Muscle of arm (tissue), 14 donors: ENCODE data around the gene GLYATL2. TPM values are rescaled to one million over a fixed set of nuclear protein-coding genes. Genes with fewer than 3 reads are reported as not detected.

Experiments
- DNase-seq: peaks from one replicate; pipeline ENCODE4 v3.0.0-alpha.2; 2013
- long read RNA-seq, 11 donors: transcript quantifications; one replicate each; lab custom pipeline, GENCODE V29; 2026
- polyA plus RNA-seq, 12 donors: library from polyadenylated mRNA; unstranded; fragments of 120-200 nt; gene quantifications; one replicate each; pipeline ENCODE4 v1.2.1, GENCODE V29; 2013; ENCODE audit not compliant: insufficient read length in 12 of 12

The GLYATL2 gene, protein sequence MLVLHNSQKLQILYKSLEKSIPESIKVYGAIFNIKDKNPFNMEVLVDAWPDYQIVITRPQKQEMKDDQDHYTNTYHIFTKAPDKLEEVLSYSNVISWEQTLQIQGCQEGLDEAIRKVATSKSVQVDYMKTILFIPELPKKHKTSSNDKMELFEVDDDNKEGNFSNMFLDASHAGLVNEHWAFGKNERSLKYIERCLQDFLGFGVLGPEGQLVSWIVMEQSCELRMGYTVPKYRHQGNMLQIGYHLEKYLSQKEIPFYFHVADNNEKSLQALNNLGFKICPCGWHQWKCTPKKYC
- 1 to 10 TPM in 8 of 12 donors, under 1 TPM in 2, not detected in 2; 0.74 to 3.4 (median 1.5) TPM for polyA plus RNA-seq
- long read RNA-seq, donor 1 = 0 reads
- long read RNA-seq, donor 2 = 0 reads
- long read RNA-seq, donor 3 = 0 reads
- long read RNA-seq, donor 4 = 0 reads
- long read RNA-seq, donor 5 = 0 reads
- long read RNA-seq, donor 6 = 0 reads
- long read RNA-seq, donor 7 = 0 reads
- long read RNA-seq, donor 8 = 0 reads
- long read RNA-seq, donor 9 = 0 reads
- long read RNA-seq, donor 10 = 0 reads
- long read RNA-seq, donor 11 = 0 reads

DNA sequence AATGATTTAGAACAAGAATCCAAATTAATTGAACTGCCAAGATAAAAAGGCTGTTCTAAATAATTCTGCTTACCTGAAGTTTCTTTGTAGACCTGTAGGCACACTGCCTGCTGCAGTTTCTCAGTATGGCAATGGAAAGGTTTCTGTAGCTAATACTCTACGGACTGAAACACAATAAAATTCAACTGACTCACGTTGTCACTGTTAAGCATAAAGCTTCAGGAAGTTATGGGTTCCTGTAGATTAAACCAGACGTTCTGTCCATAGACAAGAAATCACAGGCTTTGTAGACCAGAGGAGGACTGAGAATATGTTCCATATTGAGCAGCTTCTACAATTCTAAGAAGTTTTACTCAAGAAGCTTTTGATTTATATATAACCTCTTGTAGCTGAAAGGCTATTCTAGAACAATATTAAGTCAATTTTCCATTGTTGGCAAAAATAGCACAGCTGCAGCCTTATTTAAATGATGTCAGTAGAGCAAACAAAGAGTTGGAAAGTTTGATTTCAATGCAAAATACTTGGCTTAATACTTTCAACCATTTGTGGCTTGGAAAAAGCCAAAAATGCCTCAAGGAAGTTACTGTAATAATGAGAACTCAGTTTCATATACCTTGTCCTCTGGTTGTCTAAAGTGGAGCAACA, at the start of gene GLYATL2:
Gene GLYATL2, minus strand, starts transcription at position 344 of the 645 bp plus-strand sequence. CDS start 5,092 bp downstream, outside the sequence.
- peak; percentile 10 for DNase-seq

DNA sequence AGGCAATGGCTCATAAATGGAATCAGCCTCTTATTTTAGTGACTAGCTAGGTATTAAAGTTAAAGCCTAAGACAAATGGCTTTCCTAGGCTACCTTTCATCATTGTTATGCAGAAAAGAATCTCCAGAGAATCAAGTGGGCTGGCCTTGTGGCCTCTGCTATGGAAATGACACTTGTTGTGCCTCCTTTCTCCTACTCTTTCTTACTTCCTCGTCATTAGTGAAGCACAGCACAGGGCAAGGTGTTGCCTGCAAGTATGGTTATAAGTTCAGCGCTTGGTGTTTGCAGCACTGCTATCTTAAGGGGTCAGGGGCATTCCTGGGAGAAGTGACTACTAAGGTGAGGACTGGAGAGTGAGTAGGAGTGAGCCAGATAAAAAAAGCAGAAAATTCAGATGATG, 49.4 kb upstream of the GLYATL2 start:
- DNase-seq = no peak

DNA sequence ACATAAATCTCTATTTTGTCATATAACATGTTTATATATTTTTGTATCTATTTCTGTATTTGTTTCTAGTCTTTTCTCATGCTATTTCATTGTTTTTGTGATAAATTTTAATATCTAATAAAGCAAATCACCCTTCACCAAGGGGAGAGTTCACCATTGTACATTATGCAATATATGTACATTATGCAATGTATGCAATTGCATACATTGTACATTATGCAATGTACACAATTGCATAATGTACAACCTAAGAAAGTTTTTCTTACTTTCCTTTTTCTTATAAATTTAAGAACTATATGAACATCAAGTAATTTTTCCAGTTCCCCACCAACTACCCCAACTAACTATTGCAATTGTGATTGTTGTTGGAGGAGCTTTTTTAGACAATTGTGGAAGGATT, 44.1 kb upstream of the GLYATL2 start:
- no peak for DNase-seq

DNA sequence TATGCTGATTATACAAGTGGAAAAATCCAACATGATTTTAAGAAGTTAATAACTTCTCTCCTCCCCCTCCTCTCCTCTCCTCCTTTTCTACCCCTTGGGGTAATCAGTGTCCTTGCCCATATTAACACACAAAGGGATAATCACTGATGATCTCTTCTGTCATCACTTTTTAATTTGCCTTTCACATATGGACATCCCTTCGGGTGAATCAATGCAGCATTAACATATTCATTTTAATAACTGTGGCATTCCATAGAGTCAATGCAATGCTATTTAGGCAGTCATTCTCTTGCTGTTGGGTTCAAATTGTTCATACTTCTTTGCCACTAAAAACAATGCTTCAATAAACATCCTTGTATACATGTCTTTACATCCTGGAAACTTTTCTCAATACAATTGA, 42.9 kb upstream of the GLYATL2 start:
- DNase-seq = no peak

DNA sequence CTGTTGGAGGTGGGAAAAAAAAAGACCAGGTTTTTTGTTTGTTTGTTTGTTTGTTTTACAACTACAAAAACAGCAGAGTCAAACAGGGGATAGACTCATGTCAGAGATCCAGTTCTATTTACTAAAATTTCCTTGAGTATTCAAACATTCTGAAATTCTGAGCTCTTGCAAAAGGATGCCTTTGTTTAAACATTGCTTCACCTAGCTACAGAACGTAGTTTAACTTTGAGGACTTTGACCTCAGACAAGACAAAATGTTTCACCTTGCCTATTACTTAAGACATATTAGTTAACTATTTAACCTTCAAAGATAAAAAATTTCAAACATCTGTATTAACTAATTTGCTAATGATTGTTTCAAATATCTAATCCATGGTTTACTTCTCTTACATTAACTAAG, 36.1 kb upstream of the GLYATL2 start:
- DNase-seq = no peak

DNA sequence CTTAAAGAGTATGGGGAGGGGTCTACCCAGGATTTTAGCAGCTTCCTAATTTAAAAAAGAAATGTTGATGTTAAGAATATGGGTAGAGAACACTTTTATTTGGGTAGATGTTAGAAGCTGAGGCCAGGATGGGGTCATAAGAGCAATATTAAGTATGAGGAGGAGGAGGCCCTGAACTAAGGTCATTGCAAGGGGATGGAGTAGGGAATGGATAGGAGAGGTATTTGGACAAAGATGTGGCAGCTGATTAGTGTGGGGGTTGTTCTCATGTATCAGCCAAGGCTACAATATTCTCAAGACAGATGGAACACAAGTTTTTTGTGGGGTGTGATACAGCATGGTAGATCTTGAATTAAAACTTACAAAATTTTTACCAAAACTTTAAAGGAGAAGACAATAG, 35.7 kb upstream of the GLYATL2 start:
- DNase-seq = no peak

DNA sequence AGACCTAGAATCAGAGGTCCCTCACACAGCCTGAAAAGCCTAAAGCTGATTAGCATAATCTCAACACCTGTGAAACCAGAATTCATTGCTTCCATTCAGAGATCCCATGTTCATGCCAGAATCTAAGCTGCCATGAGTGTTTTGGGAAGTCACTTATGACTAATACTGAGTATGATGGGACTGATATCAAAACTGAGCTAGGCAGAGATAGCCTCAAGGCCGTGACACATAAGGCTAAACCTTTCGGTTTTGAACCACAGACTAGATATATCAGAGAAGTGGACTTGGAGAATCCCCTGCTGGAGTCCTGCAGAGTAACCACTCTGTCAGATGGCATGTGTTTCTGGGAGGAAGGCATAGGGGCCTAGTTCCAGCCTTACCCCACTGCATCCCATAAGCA, 23.1 kb upstream of the GLYATL2 start:
- no peak for DNase-seq

DNA sequence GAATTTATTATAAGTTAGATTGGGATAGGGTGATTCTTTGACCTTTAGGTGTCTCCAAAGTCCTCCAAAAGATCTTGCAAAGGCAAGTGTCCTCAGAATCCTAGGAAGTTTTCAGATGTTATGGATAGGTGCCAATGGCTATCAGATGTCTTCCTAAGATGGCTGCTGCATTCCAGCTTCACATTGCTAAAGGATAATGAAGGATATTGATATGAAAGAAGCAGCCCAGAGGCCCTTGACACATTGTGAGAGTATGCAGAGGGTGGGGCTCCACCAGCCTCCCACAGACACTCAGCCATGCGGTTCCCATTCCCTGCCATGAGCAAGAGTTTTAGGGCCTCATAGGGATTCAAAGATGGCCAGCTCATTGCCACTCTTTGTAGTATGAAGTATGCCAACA, 22.3 kb upstream of the GLYATL2 start:
- no peak for DNase-seq

DNA sequence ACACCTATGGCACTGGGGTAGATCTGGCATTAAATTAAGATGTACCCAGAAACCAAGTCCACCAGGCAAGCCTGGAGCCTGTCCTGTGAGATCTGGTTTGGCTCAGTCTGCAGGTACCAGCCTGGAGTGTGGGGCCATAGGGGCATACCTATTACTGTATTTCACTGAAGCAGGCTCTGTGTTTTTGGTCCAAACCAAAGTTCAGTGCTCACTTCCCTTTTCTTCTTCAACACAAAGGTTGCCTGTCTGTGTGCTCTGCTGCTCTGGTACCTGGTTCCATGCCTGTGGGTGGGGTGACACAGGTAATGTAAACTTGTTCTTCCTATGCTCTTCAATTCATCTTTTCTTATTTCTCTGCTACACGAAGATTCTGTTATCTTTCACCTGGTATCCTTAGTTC, 19.8 kb upstream of the GLYATL2 start:
- no peak for DNase-seq

DNA sequence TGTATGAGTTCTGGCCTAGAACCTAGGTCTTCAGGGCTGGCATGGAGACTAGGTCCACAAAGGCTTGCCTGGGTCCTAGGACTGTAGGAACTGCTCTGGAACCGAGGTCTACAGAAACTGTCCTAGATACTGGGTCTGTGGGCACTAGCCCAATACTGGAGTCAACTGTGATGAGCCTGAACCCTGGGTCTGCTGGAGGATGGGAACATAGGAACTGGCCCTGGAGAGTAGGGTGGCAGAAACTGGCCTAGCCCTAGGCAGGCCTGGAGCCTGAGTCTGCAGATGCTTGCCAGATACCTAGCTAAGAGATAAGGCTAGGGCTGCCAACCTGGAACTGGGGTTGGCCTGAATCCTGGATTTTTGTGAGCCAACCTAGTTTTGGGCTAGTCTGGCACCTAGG, 19.2 kb upstream of the GLYATL2 start:
- no peak for DNase-seq

DNA sequence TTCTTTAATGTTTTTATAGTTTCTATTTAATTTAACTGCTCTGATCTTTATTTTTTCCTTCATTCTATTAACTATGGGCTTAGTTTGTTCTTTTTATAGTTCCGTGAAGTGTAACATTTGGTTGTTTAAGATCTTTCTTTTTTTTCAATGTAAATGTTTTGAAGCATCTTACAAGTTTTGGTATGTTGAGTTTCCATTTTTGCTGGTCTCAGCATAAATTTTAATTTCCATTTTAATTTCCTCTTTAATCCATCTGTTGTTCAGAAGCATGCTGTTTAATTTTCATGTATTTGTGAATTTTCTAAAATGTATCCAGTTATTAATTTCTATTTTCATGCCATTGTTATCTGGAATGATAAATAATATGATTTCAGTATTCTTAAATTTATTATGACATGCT, 17.0 kb upstream of the GLYATL2 start:
- DNase-seq = no peak

DNA sequence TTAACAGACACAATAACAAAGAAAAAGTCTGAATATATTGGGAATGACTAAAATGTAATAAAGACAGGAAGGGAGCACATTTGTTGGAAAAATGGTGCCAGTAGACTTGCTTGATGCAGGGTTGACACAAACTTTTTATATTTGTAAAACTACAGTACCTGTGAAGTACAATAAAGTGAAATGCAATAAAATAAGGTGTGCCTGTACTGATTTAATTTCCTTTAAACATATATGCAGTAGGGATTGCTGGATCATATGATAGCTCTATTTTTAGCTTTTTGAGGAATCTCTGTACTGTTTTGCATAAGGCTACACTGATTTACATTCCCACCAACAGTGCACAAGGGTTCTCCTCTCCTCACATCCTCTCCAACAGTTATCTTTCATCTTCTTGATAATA, 12.3 kb upstream of the GLYATL2 start:
- DNase-seq = no peak

DNA sequence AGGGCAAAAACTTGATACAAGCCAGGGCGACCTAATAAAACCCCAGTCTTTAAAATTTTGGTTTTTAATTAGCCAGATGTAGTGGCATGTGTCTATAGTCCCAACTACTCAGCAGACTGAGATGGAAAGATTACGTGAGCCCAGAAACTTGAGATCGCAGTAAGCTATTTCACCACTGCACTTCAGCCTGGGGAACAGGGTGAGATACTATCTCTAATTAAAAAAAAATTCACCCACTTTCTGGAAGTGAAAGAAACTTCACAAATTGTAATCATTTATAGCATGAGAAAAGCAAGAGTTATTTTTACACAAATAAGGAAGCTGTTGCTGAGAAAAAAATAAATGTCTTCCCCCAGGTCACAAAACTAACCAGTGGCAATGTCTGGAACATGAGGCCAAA, 882 bp upstream of the GLYATL2 start:
- DNase-seq = no peak

DNA sequence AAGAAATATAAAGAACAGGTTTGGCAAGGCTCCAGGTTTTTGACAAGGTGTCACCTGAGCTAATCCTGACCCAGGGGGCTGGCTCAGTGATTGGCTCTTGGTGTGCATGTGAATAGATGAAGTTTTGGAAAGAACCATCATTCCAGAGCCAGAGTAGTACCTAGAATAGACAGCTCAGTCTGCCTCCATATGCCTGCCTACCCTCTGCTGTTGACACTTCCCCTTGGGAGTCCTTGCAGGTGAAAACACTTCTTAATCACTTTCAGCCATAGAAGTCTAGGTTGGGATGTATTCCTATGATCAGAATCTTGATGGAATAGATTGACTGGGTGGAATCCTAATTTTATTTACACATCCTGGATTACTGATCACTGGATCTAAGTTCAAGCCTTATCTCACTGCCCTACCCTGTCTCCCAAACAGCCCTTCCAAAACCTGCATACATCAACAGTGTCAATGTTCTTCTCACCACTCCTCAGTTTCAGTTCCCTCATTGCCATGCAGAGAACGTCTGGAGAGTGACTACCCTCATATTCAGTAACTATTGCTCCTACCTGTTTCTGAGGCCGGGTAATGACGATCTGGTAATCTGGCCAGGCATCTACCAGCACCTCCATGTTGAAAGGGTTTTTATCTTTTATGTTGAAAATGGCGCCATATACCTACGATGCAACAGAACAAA, 6.7 kb downstream of the GLYATL2 start:
- no peak for DNase-seq

DNA sequence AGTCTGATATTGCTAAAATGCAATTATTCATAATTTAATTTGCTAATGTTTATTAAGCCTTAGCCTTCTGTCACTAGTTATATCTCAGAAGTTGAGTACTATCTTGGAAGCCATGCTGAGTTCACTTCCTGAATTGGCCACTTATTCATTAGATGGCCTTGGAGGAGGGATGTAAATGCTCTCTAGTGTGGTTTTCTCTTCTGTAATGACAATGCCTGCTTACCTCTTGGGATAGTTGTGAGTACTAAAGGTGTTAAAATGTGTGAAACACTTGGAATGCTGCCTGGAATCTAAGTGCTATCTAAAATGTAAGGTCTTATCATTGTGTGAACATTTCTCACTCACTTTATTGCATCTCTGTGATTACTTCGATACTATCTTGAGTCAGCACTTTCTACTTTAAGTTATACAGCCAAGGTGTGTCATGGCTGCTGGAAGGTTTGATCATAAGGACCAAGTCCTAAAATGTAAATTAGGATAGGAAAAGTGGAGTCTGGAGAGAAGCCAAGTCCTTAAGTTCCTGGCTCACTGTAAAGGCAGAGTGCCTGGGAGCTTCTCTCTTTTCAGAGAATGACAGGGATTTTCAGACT, 12.4 kb downstream of the GLYATL2 start:
- DNase-seq = no peak

DNA sequence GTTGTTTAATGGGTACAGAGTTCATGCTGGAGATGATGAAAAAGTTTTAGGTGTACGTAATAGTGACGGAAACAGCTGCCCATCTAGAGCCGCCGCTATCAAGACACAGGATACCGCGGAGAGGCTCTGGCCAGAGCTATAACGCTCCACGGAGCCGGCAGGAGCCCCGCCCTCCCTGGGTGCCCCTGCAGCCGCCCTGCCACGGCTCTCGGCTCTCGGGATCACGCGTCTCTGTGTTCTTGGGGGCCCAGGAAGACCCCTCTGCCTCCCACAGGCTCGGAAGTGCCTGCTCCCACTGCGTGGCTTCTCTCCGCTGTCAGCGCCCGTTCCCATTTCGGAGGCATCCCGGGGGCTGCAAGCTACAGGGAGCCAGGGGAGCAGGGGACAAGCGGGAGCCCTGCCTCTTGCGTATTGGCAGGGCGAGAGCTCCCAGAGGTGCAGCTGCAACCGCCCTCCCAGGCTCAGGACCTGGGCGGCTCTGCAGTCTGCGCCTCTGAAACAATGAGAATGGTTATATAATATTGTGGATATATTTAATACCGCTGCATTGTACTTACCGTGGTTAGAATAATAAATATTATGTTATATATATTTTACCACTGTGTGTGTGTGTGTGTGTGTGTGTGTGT, 13.7 kb downstream of the GLYATL2 start:
- no peak for DNase-seq

DNA sequence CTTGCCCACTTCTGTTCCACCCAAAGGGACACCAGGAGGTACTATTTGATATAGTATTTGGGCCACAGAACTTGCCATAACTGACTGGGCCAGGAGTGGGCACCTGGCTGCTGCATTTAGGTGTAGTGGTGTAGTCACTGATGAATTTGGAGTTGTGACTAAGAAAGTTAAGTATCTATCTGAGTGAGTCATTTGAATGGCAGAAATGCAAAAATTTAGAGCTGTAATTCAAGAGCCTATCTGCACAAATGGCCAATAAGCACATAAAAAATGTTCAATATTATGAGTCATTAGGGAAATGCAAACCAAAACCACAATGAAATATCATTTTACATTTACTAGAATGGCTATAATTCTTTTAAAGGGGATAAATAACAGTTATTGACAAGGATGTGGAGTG, 14.7 kb downstream of the GLYATL2 start:
- no peak for DNase-seq

DNA sequence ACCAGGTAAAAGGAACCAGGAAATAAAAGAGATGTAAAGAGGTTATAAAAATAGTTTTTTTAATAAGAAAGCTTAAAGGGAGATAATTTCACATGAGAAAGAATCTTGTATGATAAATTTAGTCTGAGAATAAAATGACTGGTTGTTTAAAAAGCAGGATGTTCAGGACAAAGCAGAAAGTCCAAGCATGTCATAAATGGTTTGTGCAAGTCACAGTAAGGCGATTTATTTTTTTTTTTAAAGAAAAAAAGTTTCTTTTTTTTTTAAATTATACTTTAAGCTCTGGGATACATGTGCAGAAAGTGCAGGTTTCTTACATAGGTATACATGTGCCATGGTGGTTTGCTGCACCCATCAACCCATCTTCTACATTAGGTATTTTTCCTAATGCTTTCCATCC, 30.8 kb downstream of the GLYATL2 start:
- DNase-seq = no peak

DNA sequence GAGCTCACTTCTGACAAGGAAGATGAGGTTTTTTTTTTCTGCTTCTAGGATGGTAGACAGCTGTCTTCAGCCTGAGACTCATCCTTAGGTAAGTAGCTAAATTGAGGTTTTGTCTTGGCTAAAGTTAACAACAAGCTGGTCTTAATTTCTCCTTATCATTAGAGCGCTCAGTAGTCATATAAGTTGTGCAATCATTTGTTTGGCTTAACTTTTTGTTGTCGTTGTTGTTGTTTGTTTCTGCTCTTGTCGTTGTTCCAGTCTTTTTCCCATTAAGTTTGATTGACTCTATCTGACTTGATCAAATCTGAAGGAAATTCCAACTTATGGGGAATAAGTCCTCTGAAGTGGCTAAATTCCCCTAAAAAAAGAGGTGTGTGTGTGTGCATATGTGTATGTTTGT, 33.0 kb downstream of the GLYATL2 start:
- no peak for DNase-seq

DNA sequence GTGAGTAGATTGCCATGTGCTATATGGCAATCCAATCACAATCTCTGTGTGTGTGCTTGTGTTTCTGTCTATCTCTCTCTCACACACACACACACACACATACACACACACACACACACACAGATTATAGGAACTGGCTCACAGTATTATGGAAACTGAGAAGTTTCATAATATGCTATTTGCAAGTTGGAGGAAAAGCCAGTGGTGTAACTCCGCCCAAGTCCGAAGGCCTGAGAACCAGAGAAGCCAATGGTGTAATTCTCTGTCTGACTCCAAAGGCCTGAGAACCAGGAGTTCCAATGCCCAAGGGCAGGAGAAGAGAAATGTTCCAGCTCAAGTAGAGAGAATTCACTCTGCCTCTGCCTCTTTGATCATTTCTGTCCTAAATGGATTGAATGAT, 37.2 kb downstream of the GLYATL2 start:
- DNase-seq = no peak

DNA sequence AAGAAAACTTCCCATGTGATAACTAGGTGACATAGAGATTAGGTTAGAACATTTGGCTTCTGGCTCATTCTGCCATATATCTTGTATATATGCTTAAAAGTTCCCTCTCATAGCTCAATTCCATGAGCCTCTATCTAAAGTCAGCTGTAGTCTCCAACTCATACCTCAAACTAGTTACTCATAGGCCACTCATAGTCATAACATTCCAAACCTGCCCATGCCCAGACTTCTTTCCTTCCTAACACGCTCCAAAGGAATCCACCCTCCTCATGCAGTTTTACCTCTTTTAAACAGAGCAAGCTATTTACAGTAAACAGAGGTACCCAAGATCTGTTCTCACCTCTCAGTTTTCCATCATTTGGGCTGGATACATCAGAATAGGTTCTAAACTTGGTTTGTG, 39.4 kb downstream of the GLYATL2 start:
- DNase-seq = no peak
